Peyer's patch (tissue), 4 donors: Measurements from ENCODE around the gene CBLB.

Experiments
- POLR2A ChIP-seq, 2 donors: fragments of 450-650 bp; IDR thresholded peaks; one replicate each; pipeline ENCODE4 v1.5.1; 2017; ENCODE audit warnings: antibody characterized with exemption in 2 of 2, mild to moderate bottlenecking in 2 of 2, moderate library complexity in 2 of 2
- TF ChIP-seq, protein P1 (sequence below), 6 experiments: fragments of 450-650 bp in 4 of 6; fragments of 200-600 bp in 2 of 6; sonication (generic) in 1 of 6; IDR thresholded peaks; one replicate each; pipeline ENCODE4 v1.5.1; 2017 to 2019; ENCODE audit warnings: antibody characterized with exemption in 6 of 6, mild to moderate bottlenecking in 3 of 6, moderate library complexity in 1 of 6

DNA sequence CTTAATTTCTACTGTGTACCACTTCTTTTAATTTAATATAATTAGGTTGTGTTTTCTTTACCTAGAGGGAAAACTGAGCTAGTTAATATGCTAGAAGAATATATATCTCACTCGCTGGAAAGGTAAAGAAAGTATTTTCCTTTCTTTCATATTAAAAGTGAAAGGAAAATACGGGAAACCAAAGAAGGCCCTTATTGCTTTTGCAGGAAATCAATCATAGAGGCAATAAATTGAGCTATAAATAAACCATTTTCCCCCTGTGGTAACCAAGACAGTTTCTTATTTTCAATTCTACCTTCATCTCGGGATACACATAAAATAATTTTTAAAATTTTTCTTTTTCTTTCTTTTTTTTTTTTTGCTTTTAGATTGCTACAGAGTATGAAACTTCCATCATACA is 101.6 kb downstream of the CBLB start:
- TF ChIP-seq, protein P1, sequence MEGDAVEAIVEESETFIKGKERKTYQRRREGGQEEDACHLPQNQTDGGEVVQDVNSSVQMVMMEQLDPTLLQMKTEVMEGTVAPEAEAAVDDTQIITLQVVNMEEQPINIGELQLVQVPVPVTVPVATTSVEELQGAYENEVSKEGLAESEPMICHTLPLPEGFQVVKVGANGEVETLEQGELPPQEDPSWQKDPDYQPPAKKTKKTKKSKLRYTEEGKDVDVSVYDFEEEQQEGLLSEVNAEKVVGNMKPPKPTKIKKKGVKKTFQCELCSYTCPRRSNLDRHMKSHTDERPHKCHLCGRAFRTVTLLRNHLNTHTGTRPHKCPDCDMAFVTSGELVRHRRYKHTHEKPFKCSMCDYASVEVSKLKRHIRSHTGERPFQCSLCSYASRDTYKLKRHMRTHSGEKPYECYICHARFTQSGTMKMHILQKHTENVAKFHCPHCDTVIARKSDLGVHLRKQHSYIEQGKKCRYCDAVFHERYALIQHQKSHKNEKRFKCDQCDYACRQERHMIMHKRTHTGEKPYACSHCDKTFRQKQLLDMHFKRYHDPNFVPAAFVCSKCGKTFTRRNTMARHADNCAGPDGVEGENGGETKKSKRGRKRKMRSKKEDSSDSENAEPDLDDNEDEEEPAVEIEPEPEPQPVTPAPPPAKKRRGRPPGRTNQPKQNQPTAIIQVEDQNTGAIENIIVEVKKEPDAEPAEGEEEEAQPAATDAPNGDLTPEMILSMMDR (IDR thresholded peaks at IDR 0.05), result no peak
- TF ChIP-seq POLR2A (IDR thresholded peaks at IDR 0.05), result no peak
